SK-N-SH (cell line): ENCODE results near the gene SMIM30.

Source experiments
- EP300 ChIP-seq, 2 experiments: IDR thresholded peaks; 2 replicates each; pipeline versions ENCODE4 v1.4.0 to v1.6.1; 2012; ENCODE audit warnings: borderline replicate concordance in 1 of 2, low read depth in 1 of 2, low read length in 1 of 2
- MXI1 ChIP-seq: IDR thresholded peaks from 2 replicates; pipeline ENCODE4 v1.6.1; 2012; ENCODE audit warnings: mild to moderate bottlenecking, low read depth, low read length, improper control_type of control experiment
- TCF12 ChIP-seq: IDR thresholded peaks from 2 replicates; pipeline ENCODE4 v1.4.0; 2012

GRCh38 chr7:113161050-113161449 lies 42.7 kb upstream of the SMIM30 start:
- TF ChIP-seq TCF12 (no peak), MXI1 (no peak), EP300 (IDR thresholded peaks at IDR 0.05; ENCODE audit: borderline replicate concordance in 1 of 2, low read depth in 1 of 2, low read length in 1 of 2) (no peak)
